K562 (cell line): ENCODE results near the gene ZGLP1. TPM values are rescaled to one million over a fixed set of nuclear protein-coding genes. Genes with fewer than 3 reads are reported as not detected.
A peak's percentile ranks its signal among the peaks of the same experiment; 100 is the strongest.

Experiments
- CREB1 ChIP-seq, 2 experiments: sonication (generic) in 1 of 2; formaldehyde crosslinking in 1 of 2; IDR thresholded peaks; 2 replicates each; pipeline versions ENCODE4 v1.6.1 to v1.8.0; 2012 to 2022; ENCODE audit warnings: inconsistent platforms in 1 of 2, mild to moderate bottlenecking in 1 of 2, missing genetic modification reagents in 1 of 2, moderate library complexity in 1 of 2
- ESRRB ChIP-seq: fragments of 250-450 bp; sonication (Bioruptor Pico); IDR thresholded peaks from 2 replicates; pipeline ENCODE4 v1.5.0; 2020; ENCODE audit warnings: mild to moderate bottlenecking, moderate library complexity, borderline replicate concordance
- KLF13 ChIP-seq: fragments of 450-650 bp; IDR thresholded peaks from 2 replicates; pipeline ENCODE4 v1.6.1; 2016; ENCODE audit warnings: missing genetic modification characterization, low read depth, mild to moderate bottlenecking, missing compliant biosample characterization, moderate library complexity, borderline replicate concordance
- KLF16 ChIP-seq: IDR thresholded peaks from 2 replicates; pipeline ENCODE4 v1.6.1; 2016; ENCODE audit warnings: antibody characterized with exemption
- MECOM ChIP-seq: fragments of 250-450 bp; sonication (Bioruptor Pico); IDR thresholded peaks from 2 replicates; pipeline ENCODE4 v1.8.0; 2022; ENCODE audit warnings: inconsistent platforms
- NR2C2 ChIP-seq, 2 experiments: fragments of 200-800 bp in 1 of 2; sonication (Bioruptor generic) in 1 of 2; sonication (generic) in 1 of 2; formaldehyde crosslinking in 1 of 2; IDR thresholded peaks; 2 replicates each; pipeline versions ENCODE4 v1.6.1 to v1.8.0; 2016 to 2022; ENCODE audit warnings: mild to moderate bottlenecking in 1 of 2, missing compliant biosample characterization in 1 of 2, missing genetic modification characterization in 1 of 2, missing genetic modification reagents in 1 of 2
- POLR2AphosphoS5 ChIP-seq: IDR thresholded peaks from 2 replicates; pipeline ENCODE4 v1.6.1; 2011; ENCODE audit warnings: mild to moderate bottlenecking, low read depth, low read length, moderate library complexity; ENCODE audit not compliant: control insufficient read depth, insufficient read depth
- PURB ChIP-seq: sonication (generic); formaldehyde crosslinking; IDR thresholded peaks from 2 replicates; pipeline ENCODE4 v1.9.0; 2021; ENCODE audit warnings: low read depth, mild to moderate bottlenecking, missing genetic modification reagents
- SP2 ChIP-seq: IDR thresholded peaks from 2 replicates; pipeline ENCODE4 v1.6.1; 2011; ENCODE audit warnings: mild to moderate bottlenecking, low read depth, low read length, moderate library complexity; ENCODE audit not compliant: poor library complexity, severe bottlenecking; ENCODE audit errors: extremely low read depth
- TAF1 ChIP-seq: IDR thresholded peaks from 2 replicates; pipeline ENCODE4 v1.6.1; 2011; ENCODE audit warnings: mild to moderate bottlenecking, low read length, moderate library complexity; ENCODE audit not compliant: insufficient read depth, control insufficient read depth, severe bottlenecking; ENCODE audit errors: extremely low read depth
- ZNF212 ChIP-seq: fragments of 450-650 bp; formaldehyde crosslinking; IDR thresholded peaks from 2 replicates; pipeline ENCODE4 v1.4.0; 2020; ENCODE audit warnings: mild to moderate bottlenecking
- ZNF77 ChIP-seq: fragments of 250-450 bp; sonication (Bioruptor Pico); IDR thresholded peaks from 2 replicates; pipeline ENCODE4 v1.5.0; 2020
- polyA plus RNA-seq, 8 experiments: library from polyadenylated mRNA; depleted of rRNA in 4 of 8; stranded (reverse) in 5 of 8; unstranded in 3 of 8; fragments of >200 nt; fragmentation: Nextera tagmentation in 2 of 8; fragmentation: Illumina TruSeq in 1 of 8; extraction: Ambion mirVana in 2 of 8; extraction: Trizol in 1 of 8; gene quantifications; 2 replicates each; pipeline versions ENCODE4 v1.2.1 to v1.2.3, GENCODE V29; 2011 to 2014; ENCODE audit warnings: inconsistent platforms in 1 of 8, missing spikeins in 1 of 8
- total RNA-seq, 7 experiments: library from RNA; depleted of rRNA in 6 of 7; stranded (reverse); fragments of >200 nt in 6 of 7; fragmentation: Illumina TruSeq in 2 of 7; extraction: Trizol in 2 of 7; gene quantifications; 2 replicates each; pipeline versions ENCODE4 v1.2.1 to v1.2.3, GENCODE V29; 2011 to 2021; ENCODE audit warnings: low replicate concordance in 1 of 7
- TF ChIP-seq, protein P1 (sequence below): fragments of 450-650 bp; IDR thresholded peaks from 2 replicates; pipeline ENCODE4 v1.6.1; 2017; ENCODE audit warnings: antibody characterized with exemption
- TF ChIP-seq, protein P2 (sequence below): fragments of 450-650 bp; IDR thresholded peaks from one replicate; pipeline ENCODE4 v1.6.1; 2018; ENCODE audit warnings: mild to moderate bottlenecking, moderate library complexity; ENCODE audit not compliant: partially characterized antibody
- TF ChIP-seq, protein P3 (sequence below): fragments of 250-450 bp; sonication (Bioruptor Pico); IDR thresholded peaks from 2 replicates; pipeline ENCODE4 v1.8.0; 2021; ENCODE audit warnings: borderline replicate concordance, mild to moderate bottlenecking, moderate library complexity; ENCODE audit not compliant: poor library complexity, severe bottlenecking
- TF ChIP-seq, protein P4 (sequence below): fragments of 450-650 bp; formaldehyde crosslinking; IDR thresholded peaks from 2 replicates; pipeline ENCODE4 v1.4.0; 2020; ENCODE audit warnings: mild to moderate bottlenecking, mixed read lengths
- TF ChIP-seq, protein P5 (sequence below): sonication (generic); formaldehyde crosslinking; IDR thresholded peaks from 2 replicates; pipeline ENCODE4 v1.8.0; 2022; ENCODE audit warnings: missing genetic modification reagents, mild to moderate bottlenecking, borderline replicate concordance

Gene ZGLP1
- total and polyA plus RNA-seq, 9 of the 15 experiments (the other 6 are each of a cell fraction or from before 2014, with no cell fraction given) = 0.24 to 4.5 (median 2.2) TPM

DNA sequence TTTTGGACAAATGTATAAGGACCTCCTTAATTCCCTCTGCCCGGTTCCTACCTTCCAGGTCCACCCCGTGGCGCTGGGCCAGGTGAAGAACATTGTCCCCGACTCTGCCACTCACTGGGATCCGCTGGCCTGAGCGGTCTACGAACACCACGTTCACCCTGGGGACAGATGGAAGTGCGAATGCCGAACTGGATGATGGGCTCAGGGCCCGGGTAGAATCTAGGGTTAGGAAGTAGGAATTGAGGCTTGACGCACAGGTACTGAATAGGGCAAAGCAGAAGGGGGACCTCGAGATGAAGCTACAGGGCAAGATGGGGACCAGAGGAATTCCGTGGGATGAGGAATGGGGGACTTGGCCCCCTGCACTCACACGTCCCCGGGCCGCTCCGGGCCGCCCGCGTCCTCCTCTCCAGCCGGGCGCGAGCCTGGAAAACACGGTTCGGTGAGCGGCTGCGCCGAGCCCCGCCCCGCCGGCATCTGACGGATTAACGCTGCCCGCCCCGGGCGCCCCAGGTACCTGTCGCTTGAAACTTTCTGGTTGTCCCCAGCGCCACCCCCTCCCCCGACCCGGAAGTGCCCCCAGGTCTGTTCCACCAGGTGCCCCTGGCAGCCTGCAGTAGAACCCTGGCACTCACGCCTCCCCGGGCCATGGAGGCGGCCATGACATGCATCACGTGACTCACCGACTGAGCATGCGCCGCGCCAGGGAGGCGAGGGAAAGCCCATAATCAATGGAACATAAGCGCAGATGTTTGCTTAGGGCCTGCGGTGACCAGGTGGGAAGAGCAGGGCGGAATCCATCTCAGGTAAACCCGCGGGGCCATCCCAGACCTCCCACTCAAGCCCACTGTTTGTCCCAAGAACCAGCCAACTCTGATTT lies 6.0 kb upstream of the ZGLP1 start, which contains the start of gene FDX2 (continued):
- TF ChIP-seq ZNF212 (CRISPR knock-in tag) = no peak
- peak; percentile 84 for TF ChIP-seq POLR2AphosphoS5
- peak; percentile 44 for TF ChIP-seq TAF1
- no peak for TF ChIP-seq ZNF77 (CRISPR knock-in tag)
- TF ChIP-seq SP2 = no peak
- no peak for TF ChIP-seq MECOM (CRISPR knock-in tag)
- TF ChIP-seq, protein P1, sequence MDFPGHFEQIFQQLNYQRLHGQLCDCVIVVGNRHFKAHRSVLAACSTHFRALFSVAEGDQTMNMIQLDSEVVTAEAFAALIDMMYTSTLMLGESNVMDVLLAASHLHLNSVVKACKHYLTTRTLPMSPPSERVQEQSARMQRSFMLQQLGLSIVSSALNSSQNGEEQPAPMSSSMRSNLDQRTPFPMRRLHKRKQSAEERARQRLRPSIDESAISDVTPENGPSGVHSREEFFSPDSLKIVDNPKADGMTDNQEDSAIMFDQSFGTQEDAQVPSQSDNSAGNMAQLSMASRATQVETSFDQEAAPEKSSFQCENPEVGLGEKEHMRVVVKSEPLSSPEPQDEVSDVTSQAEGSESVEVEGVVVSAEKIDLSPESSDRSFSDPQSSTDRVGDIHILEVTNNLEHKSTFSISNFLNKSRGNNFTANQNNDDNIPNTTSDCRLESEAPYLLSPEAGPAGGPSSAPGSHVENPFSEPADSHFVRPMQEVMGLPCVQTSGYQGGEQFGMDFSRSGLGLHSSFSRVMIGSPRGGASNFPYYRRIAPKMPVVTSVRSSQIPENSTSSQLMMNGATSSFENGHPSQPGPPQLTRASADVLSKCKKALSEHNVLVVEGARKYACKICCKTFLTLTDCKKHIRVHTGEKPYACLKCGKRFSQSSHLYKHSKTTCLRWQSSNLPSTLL = no peak
- TF ChIP-seq NR2C2 (CRISPR knock-in tag; IDR thresholded peaks at IDR 0.05) = no peak
- peak; percentile 55; the same call in 1 of the 2 replicates for TF ChIP-seq NR2C2 (tag; IDR thresholded peaks at IDR 0.05)
- TF ChIP-seq, protein P2, sequence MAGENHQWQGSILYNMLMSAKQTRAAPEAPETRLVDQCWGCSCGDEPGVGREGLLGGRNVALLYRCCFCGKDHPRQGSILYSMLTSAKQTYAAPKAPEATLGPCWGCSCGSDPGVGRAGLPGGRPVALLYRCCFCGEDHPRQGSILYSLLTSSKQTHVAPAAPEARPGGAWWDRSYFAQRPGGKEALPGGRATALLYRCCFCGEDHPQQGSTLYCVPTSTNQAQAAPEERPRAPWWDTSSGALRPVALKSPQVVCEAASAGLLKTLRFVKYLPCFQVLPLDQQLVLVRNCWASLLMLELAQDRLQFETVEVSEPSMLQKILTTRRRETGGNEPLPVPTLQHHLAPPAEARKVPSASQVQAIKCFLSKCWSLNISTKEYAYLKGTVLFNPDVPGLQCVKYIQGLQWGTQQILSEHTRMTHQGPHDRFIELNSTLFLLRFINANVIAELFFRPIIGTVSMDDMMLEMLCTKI = no peak
- TF ChIP-seq, protein P3, sequence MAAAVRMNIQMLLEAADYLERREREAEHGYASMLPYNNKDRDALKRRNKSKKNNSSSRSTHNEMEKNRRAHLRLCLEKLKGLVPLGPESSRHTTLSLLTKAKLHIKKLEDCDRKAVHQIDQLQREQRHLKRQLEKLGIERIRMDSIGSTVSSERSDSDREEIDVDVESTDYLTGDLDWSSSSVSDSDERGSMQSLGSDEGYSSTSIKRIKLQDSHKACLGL = peak; percentile 99
- TF ChIP-seq, protein P4, sequence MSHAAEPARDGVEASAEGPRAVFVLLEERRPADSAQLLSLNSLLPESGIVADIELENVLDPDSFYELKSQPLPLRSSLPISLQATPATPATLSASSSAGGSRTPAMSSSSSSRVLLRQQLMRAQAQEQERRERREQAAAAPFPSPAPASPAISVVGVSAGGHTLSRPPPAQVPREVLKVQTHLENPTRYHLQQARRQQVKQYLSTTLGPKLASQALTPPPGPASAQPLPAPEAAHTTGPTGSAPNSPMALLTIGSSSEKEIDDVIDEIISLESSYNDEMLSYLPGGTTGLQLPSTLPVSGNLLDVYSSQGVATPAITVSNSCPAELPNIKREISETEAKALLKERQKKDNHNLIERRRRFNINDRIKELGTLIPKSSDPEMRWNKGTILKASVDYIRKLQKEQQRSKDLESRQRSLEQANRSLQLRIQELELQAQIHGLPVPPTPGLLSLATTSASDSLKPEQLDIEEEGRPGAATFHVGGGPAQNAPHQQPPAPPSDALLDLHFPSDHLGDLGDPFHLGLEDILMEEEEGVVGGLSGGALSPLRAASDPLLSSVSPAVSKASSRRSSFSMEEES (CRISPR knock-in tag) = peak; percentile 99
- TF ChIP-seq, protein P5, sequence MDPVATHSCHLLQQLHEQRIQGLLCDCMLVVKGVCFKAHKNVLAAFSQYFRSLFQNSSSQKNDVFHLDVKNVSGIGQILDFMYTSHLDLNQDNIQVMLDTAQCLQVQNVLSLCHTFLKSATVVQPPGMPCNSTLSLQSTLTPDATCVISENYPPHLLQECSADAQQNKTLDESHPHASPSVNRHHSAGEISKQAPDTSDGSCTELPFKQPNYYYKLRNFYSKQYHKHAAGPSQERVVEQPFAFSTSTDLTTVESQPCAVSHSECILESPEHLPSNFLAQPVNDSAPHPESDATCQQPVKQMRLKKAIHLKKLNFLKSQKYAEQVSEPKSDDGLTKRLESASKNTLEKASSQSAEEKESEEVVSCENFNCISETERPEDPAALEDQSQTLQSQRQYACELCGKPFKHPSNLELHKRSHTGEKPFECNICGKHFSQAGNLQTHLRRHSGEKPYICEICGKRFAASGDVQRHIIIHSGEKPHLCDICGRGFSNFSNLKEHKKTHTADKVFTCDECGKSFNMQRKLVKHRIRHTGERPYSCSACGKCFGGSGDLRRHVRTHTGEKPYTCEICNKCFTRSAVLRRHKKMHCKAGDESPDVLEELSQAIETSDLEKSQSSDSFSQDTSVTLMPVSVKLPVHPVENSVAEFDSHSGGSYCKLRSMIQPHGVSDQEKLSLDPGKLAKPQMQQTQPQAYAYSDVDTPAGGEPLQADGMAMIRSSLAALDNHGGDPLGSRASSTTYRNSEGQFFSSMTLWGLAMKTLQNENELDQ = no peak
- TF ChIP-seq PURB (CRISPR knock-in tag) = no peak
- no peak for TF ChIP-seq KLF16
- peak; percentile 71; the same call in 1 of the 2 replicates for TF ChIP-seq KLF13 (tag)
- TF ChIP-seq ESRRB (CRISPR knock-in tag) = no peak
- TF ChIP-seq CREB1 (IDR thresholded peaks at IDR 0.05) = no peak
- no peak for TF ChIP-seq CREB1 (CRISPR knock-in tag; IDR thresholded peaks at IDR 0.05)
